SHP77 (cell line): ENCODE measurements around the gene MCC.

Experiments
- DNase-seq, 2 experiments: peaks; one replicate each; lab custom pipeline; 2025; lab: John Stamatoyannopoulos, UW

MCC gene

DNA sequence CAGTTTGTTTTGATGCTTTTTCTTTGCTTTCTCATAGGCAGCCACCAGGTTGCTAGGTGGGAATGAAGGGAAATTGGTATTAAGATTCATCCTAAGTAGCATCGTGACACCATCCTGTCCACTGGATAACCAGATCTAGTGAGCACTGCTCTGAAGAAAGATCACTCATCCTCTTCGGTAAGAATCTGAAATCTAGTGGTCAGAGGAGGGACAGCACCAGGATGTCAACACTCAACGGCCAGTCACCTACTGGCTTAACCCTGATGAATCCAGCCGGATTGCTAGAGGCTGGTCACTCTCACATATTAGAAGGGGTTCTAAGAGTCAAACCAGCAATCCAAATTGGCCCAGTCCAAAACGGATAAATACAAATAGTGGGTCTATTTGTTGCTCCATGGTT is 460.8 kb downstream of the MCC start:
- DNase-seq, result no peak

DNA sequence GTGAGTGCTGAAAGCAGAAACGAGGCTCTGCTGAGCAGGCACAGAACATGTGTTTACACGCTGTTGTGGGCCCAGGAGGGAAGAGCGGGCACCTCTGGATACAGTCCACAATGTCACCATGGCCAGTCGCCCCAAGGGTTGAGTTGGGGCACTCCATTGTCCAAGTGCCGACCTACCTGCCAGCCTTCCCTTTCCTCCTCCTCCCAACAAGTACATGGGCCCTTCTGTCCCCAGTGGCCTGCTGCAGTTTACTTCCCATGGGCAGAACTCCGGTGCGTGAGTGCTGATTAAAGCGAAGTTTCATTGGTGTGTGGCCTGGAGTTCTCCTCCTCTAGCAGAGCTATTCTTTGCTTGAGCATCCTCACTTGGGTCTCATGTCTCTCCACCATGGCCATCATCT is 461.2 kb downstream of the MCC start:
- no peak for DNase-seq

DNA sequence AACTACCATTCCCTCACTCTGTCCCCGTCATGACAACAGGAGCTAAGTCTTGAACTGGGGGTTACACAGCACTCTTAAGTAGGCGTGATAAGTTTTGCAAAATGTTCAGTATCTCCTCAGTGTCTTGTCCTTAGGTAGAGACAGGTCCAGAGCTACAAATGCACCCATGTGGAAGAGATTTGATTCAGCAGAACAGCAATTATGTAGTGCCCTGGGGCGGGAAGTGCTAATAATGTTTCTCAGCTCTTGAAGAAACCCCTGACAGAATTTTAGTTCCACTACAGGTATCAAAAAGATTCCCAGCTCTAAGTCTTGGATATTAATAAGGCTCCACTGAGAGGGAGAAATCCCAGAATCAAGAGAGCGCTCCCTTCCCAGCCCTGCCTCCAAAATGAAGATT is 462.0 kb downstream of the MCC start:
- DNase-seq, result no peak

- DNase-seq, result no peak
These were observed 462.7 kb downstream of the MCC start for GRCh38 chr5:113025596-113025995.

DNA sequence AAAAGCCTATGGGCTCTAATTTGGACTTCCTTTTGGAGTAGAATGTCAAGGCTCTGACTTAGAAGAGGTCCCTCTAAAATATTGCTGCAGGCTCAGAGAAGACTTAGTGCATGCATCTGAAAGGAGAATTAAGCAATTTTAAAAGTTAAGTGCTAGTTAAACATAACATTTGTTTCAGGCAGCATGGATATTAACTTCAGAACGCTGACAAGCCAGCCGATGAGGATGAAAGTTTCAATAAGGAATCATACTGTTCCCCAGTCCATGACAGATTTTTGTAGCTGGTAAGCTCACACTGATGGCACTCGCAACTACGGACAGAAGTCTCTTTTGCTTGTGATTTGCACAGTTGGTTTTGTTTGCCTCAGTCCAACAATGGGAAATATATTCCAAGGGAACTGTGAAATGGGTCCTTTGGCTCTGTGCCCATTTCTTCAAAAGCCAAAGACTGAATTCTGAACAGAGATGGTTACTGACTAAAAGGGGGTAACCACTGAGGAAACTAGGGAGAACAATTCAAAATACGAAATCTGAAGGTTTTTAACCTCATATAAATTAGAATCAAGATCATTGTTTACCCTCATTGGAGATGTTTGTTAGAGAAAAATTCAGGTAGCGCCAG is 464.1 kb downstream of the MCC start:
- no peak for DNase-seq

- no peak for DNase-seq
These were observed 465.6 kb downstream of the MCC start for GRCh38 chr5:113022661-113023060.

GRCh38 chr5:113020461-113021273 is 467.6 kb downstream of the MCC start:
- DNase-seq, result no peak

DNA sequence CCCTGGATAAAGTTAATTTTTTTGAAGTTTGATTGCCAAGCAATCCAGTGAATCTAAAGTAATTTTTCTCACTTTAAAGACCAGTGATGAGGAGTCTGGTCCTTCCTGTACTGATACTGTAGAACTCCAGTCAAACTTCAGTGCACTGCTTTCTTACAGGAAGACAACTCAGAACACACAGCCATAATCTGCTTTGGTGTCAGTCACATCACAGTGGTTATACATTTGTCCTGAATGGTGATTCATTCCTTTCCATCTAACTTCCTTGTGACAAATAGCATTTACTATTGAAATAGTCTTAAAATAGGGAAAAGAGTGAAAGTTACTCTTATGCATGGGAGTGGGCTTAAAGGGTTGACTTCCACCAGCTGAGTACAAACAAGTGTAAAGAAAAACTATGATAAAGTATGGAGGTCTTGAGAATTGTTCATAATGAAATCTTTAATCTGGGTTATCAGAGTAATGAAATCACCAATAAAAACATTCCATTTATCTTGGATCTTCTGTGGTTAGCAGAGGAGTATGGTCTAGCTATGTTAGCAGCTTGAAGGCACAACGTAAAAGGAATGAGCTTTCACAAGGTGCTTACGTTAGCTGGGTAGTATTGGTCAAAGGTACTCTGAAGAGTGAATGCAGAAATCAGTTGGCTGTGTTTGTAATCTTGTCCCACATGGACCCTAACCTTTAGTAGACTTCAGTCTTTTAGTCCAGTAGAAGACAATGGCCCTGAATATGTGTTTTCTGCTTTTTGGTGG is 470.2 kb downstream of the MCC start:
- DNase-seq, result no peak

- DNase-seq, result no peak
These were observed 482.8 kb downstream of the MCC start for GRCh38 chr5:113005454-113005853.

DNA sequence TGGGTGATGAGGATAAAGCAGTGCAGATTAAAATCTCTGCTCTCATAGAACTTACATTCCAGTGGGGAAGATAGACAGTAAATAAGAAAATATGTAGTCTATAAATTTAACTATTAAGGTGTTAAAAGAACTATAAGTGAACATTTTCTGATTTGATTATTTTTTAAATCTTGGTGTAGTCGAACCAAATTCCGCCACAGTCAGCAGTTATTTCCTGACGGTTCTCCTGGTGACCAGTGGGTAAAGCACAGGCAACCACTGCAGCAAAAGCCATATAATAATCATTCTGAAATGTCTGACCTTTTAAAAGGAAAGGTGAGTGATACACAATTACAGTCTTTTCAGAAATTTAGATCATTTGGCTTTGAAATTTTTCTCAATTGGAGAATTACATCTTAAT is 484.5 kb downstream of the MCC start:
- DNase-seq, result no peak

DNA sequence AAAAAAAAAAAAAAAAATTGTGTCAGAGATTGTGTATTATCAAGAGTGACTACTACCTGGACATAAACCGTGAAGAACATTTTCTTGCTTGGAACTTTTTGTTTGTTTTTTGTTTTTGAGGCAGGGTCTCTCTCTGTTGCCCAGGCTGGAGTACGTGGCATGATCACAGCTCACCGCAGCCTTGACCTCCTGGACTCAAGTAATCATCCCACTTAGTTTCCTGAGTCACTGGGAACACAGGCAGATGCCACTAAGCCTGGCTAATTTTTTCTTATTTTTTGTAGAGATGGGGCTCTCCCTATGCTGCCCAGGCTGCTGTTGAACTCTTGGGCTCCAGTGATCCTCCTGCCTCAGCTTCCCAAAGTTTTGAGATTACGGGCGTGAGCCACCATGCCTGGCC is 485.8 kb downstream of the MCC start:
- DNase-seq, result no peak

- no peak for DNase-seq
These were observed 487.8 kb downstream of the MCC start for GRCh38 chr5:113000466-113000865.

DNA sequence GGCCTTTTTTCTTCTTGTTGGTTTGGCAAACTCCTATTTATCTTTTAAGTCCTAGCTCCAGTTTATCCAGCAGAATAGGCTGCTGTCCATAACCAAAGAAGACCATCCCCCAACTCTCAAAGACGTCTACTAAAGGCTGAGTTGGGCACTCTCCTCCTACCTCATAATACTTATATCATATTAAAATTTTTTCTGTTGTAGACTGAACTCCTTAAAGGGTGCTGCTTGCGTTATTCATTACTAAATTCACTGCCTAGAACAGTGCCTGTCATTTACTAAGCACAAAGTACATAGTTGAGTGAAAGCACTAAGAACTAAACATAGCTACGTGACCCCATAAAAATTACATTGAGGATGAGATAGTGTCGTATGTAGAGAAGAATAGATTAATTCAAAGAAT is 490.0 kb downstream of the MCC start:
- no peak for DNase-seq

DNA sequence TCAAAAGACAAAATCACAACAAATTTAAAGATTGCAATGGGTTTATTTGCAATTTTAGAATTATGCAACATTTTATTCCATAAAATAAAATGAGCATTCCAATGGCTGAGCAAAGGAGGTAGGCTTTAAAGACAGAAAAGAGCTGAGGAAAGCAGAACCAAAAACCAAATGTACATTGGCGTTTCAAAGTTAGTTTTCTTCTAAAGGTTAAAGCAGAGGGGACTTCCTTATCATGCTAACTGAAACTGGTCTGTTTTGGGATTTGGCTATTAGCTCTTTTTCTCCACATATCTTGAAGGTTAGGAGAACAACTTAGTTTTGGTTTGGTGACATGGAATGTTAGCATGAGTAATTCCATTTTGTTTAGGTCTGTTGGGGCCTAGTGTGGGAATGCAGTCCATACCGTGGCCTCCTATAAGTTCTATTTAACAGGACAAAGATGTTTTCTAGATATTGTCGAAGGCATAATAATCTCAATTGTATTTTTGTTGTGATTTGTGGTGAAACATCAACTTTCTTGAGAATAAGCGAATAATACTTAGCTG is 491.4 kb downstream of the MCC start:
- DNase-seq, result no peak

DNA sequence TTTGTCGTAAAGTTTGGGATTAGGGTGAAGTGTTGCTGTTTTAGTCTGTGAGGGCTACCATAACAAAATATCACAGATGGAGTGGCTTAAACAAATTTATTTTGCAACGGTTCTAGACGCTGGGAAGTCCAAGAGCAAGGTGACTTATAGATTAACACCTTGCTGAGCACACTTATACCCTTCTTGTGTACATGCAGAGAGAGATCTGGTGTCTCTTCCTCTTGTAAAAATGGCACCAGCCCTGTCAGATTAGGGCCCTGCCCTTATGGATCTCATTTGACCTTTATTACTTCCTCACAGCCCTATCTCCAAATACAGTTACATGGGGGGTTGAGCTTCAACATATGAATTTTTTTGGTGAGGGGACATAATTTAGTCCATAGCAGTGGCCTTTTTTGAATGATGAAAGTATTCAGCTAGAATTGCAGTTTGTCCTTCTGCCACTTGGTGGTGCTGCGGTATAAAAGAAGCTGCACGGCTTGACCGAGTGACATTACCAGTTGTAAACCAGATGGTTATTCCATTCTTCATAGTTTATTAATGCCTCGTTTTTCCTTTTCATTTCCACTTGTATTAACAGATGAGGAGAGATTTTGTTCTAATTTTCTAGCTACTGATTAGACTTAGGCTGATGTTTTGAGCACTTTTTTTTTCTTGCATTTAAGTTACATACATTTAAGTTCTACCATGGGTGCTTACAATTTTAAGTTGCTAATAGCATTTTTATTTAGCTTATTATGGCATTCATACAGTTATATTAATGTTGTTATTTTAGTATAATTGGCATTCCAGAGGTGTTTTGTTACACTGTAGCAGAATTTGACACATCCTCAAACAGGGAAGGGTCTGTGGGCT is 492.3 kb downstream of the MCC start:
- DNase-seq, result peak; percentile 15 to 46

GRCh38 chr5:112986224-112986623 is 502.0 kb downstream of the MCC start:
- DNase-seq, result no peak

- DNase-seq, result no peak
These were observed 504.9 kb downstream of the MCC start for GRCh38 chr5:112983363-112983762.

GRCh38 chr5:112979723-112980122 is 508.5 kb downstream of the MCC start:
- no peak for DNase-seq

DNA sequence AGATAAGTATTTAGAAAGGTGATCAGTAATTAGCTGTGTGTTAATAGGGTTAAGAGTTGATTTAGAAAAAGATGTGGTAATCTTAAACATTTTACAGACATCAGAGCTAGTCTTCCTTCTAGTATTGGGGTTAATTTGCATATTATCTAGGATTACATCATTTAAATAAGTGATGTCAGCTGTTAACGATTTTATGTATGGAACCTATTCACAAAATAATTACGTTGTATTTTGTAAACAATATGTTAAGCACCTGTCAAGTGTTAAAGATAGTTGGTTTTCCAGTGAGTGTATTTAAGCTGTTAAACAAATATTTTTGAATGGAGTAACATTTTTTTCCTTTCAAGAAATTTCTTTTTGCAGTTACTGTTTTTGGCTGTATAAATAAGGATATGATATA is 509.4 kb downstream of the MCC start:
- no peak for DNase-seq

DNA sequence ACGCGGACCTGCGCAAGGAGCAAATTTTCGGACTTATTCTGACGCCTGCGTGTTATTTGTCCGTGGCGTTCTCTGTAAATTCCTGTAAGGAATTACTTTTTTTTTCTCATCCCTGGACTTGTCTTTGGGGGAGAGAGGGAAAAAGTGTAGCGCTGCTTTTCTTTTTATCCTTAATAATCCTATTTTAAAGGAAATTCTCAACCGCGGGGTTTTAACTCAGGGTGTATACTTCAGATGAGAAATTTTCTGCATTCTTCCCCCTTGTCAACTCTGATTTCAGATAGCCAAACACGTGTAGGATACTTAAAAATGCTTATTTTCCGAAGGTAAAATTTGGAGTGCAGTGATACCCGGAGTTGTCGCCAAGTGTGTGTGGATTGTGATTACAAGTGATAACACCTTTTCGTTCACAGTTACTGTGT is 510.8 kb downstream of the MCC start:
- DNase-seq, result no peak

- DNase-seq, result peak; percentile 96 to 98
These were observed 511.6 kb downstream of the MCC start, which contains the start of gene DCP2 for GRCh38 chr5:112976432-112977309. Gene DCP2, plus strand, starts transcription at chr5:112976798. Its CDS starts 136 bp downstream, at chr5:112976934.
